AG09309 (cell line): Measurements from ENCODE around the gene MVD.

ENCODE experiments used
- DNase-seq: peaks from one replicate; pipeline ENCODE4 v3.0.0-alpha.2; 2010; ENCODE audit warnings: low read depth
- H3K4me3 ChIP-seq: 2 replicates; pipeline ENCODE4 v1.5.1; 2011; ENCODE audit warnings: mild to moderate bottlenecking, low read depth, low read length, moderate library complexity; ENCODE audit not compliant: control insufficient read depth
- CTCF ChIP-seq: IDR thresholded peaks from 2 replicates; pipeline ENCODE4 v1.5.1; 2011; ENCODE audit warnings: mild to moderate bottlenecking, low read depth, low read length, inconsistent platforms; ENCODE audit not compliant: insufficient read depth, control insufficient read depth; ENCODE audit errors: missing control alignments

MVD gene

GRCh38 chr16:88640498-88641247 is 22.2 kb downstream of the MVD start:
- DNase-seq, result no peak
- no peak for TF ChIP-seq CTCF
- H3K4me3 ChIP-seq, result no peak overlapping the region

GRCh38 chr16:88640039-88640495 is 22.8 kb downstream of the MVD start:
- DNase-seq, result no peak
- no peak overlapping the region for H3K4me3 ChIP-seq
- no peak for TF ChIP-seq CTCF

- H3K4me3 ChIP-seq, result no peak overlapping the region
- no peak for DNase-seq
- TF ChIP-seq CTCF, result no peak
Measured at GRCh38 chr16:88639231-88640038, 23.5 kb downstream of the MVD start.

GRCh38 chr16:88638323-88639230 is 24.3 kb downstream of the MVD start, which contains the start of gene IL17C:
Gene IL17C, plus strand, starts transcription at chr16:88638572. Its CDS starts 70 bp downstream, at chr16:88638642.
- no peak for DNase-seq
- H3K4me3 ChIP-seq, result no peak within 1 kb of the TSS
- no peak for TF ChIP-seq CTCF

- no peak for TF ChIP-seq CTCF
- DNase-seq, result no peak
- no peak overlapping the region for H3K4me3 ChIP-seq
Measured at GRCh38 chr16:88636488-88637265, 26.2 kb downstream of the MVD start.

GRCh38 chr16:88635671-88636319 is 27.1 kb downstream of the MVD start:
- no peak for DNase-seq
- no peak for TF ChIP-seq CTCF
- H3K4me3 ChIP-seq, result no peak overlapping the region
